Tibial nerve (tissue), 4 donors: ENCODE results near the gene RNU4-1. TPM values are rescaled to one million over a fixed set of nuclear protein-coding genes. Genes with fewer than 3 reads are reported as not detected.
A peak's percentile ranks its signal among the peaks of the same experiment; 100 is the strongest.

ENCODE experiments used
- DNase-seq, 2 donors: peaks; one replicate each; pipeline ENCODE4 v3.0.0-alpha.2; 2019; ENCODE audit warnings: low spot score in 2 of 2
- H3K27ac ChIP-seq, 4 donors: fragments of 200-600 bp; sonication (generic) in 3 of 4; one replicate each; pipeline ENCODE4 v1.5.1; 2017 to 2019; ENCODE audit warnings: mild to moderate bottlenecking in 1 of 4
- H3K27me3 ChIP-seq, 2 donors: fragments of 200-600 bp; sonication (generic) in 1 of 2; one replicate each; pipeline versions ENCODE4 v1.5.1 to v1.6.0; 2017 to 2019
- H3K36me3 ChIP-seq, 3 donors: fragments of 200-600 bp; sonication (generic); one replicate each; pipeline ENCODE4 v1.5.1; 2018 to 2019
- H3K4me1 ChIP-seq, 4 donors: fragments of 200-600 bp; sonication (generic) in 3 of 4; one replicate each; pipeline ENCODE4 v1.5.1; 2017 to 2019
- H3K4me3 ChIP-seq, 4 donors: fragments of 200-600 bp; sonication (generic) in 3 of 4; one replicate each; pipeline ENCODE4 v1.5.1; 2017 to 2019; ENCODE audit warnings: mild to moderate bottlenecking in 1 of 4, moderate library complexity in 1 of 4
- H3K9me3 ChIP-seq, 4 donors: fragments of 200-600 bp; sonication (generic) in 3 of 4; one replicate each; pipeline ENCODE4 v1.5.1; 2017 to 2019
- EP300 ChIP-seq, 2 donors: sonication (generic); formaldehyde crosslinking; IDR thresholded peaks; one replicate each; pipeline ENCODE4 v1.6.1; 2017; ENCODE audit warnings: antibody characterized with exemption in 2 of 2, mild to moderate bottlenecking in 1 of 2
- POLR2A ChIP-seq, 2 donors: fragments of 450-650 bp; IDR thresholded peaks; one replicate each; pipeline ENCODE4 v1.6.1; 2017; ENCODE audit warnings: antibody characterized with exemption in 2 of 2, mild to moderate bottlenecking in 2 of 2, moderate library complexity in 2 of 2
- WGBS, 2 donors: methylation state at CpG; one replicate each; pipeline ENCODE4 v1.1.5; 2018; 5-methylcytosine and 5-hydroxymethylcytosine counted together
- total RNA-seq, 4 donors: library from RNA; depleted of rRNA; stranded (reverse); fragments of >200 nt; gene quantifications; one replicate each; pipeline ENCODE4 v1.1.0, GENCODE V29; 2016
- TF ChIP-seq, protein P1 (sequence below), 5 experiments: fragments of 200-600 bp in 3 of 5; fragments of 450-650 bp in 2 of 5; sonication (generic) in 3 of 5; IDR thresholded peaks; one replicate each; pipeline ENCODE4 v1.5.1; 2016 to 2019; ENCODE audit warnings: antibody characterized with exemption in 5 of 5, mild to moderate bottlenecking in 3 of 5, moderate library complexity in 2 of 5

RNU4-1 gene
- total RNA-seq, 4 donors from 2014 or later = under 0.01 TPM; not detected in 1

DNA sequence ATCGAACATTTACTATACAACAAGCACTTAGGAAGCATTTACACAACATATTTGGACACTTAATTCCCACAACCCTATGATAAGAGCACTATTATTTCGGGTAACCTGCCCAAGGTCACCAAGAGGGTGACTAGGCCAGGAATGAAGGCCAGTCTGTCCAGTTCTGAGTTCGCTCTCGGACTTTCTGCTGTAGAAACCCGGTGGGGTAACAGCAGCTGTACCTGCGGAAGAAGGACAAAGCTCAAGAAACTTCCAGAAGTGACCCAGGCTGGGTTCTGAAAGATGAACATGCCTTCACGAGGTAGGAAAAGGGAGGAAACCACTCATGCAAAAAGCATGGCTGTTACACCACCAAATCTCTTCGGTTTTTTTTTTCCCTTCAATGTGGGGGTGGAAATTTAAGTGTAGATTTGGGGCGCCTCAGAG, 23.8 kb upstream of the RNU4-1 start:
- no peak for DNase-seq
- 47 to 53% methylated on average over 9 of the region's 9 CpGs for WGBS, 2 donors
- H3K9me3 ChIP-seq = no peaks in the 10 kb centered on the region

DNA sequence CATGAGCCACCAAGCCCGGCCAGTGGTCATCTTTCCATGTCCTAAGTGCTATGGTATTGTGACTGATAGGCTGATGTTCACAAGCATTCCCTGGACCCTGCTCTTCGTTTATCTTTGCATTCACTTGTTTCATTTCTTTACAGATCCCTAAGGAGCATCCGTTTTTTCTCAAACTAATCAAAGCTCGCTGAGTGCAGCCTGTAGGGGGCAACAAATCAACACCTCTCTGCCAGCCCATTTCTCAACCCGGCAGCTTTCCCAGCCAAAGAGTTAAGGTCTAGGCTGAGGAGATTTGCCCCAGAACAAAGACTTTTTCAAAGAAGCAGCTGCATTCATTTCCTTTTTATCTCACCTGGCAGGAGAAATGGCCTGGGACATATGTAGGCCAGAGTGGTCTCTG, 21.2 kb upstream of the RNU4-1 start:
- Histone ChIP-seq H3K27me3 (no peaks in the 10 kb centered on the region), H3K27ac (no peak overlapping the region), H3K36me3 (no peaks in the 10 kb centered on the region), H3K9me3 (no peaks in the 10 kb centered on the region), H3K4me3 (no peak overlapping the region), H3K4me1 (peaks cover 0 to 20% (median 6%) of the 10 kb centered on the region in 4 donors)
- no peak for DNase-seq
- TF ChIP-seq POLR2A (IDR thresholded peaks at IDR 0.05) (no peak), EP300 (IDR thresholded peaks at IDR 0.05) (no peak)
- TF ChIP-seq, protein P1, sequence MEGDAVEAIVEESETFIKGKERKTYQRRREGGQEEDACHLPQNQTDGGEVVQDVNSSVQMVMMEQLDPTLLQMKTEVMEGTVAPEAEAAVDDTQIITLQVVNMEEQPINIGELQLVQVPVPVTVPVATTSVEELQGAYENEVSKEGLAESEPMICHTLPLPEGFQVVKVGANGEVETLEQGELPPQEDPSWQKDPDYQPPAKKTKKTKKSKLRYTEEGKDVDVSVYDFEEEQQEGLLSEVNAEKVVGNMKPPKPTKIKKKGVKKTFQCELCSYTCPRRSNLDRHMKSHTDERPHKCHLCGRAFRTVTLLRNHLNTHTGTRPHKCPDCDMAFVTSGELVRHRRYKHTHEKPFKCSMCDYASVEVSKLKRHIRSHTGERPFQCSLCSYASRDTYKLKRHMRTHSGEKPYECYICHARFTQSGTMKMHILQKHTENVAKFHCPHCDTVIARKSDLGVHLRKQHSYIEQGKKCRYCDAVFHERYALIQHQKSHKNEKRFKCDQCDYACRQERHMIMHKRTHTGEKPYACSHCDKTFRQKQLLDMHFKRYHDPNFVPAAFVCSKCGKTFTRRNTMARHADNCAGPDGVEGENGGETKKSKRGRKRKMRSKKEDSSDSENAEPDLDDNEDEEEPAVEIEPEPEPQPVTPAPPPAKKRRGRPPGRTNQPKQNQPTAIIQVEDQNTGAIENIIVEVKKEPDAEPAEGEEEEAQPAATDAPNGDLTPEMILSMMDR (IDR thresholded peaks at IDR 0.05) = no peak
- WGBS, 2 donors = 52 to 55% methylated on average over 5 of the region's 5 CpGs

More for the DNA sequence above, 23.8 kb upstream of the RNU4-1 start:
- Histone ChIP-seq H3K36me3 (no peaks in the 10 kb centered on the region), H3K4me1 (peaks cover 0 to 20% (median 6%) of the 10 kb centered on the region in 4 donors), H3K27me3 (no peaks in the 10 kb centered on the region), H3K4me3 (peak overlapping the region; percentile 43 to 75 (median 66)), H3K27ac (peak overlapping the region; percentile 38 to 88 (median 83))
- no peak for TF ChIP-seq EP300 (IDR thresholded peaks at IDR 0.05)
- no peak for TF ChIP-seq POLR2A (IDR thresholded peaks at IDR 0.05)
- TF ChIP-seq, protein P1 (IDR thresholded peaks at IDR 0.05) = no peak

DNA sequence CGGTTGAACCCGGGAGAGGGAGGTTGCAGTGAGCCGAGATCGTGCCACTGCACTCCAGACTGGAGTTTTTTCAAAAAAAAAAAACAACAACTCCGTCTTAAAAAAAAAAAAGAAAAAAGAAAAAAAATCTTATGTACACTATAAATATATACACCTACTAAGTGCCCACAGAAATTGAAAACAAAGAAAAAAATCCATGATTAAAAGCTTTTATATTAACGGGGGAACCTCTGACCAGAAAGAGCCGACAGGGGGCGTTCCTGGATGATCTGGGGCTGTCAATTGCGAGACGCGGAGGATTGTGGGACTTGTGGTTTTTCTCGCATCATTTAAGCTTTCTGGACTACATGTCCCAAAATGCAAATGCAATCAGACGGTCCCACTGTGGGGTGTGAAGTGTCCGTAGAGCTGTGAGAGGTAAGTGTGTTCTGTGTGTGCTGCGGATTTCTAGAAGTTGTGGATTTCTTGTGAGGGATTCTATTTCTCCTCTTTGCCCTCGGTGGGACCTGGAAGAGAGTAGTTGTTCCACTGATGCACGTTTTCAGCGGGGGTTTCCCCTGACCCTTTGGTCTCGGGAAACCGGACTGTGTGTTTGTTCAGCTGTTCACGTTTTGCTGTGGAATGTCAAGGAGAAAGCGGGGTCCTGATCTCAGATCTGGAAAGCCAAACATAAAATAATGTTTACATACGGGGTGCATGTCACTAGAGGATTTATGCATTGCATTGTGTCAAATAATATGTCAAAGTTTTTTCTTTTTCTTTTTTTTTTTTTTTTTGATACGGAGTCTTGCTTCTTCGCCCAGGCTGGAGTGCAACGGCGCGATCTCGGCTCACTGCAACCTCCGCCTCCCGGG, 9.2 kb upstream of the RNU4-1 start, which contains the start of gene SIRT4:
Gene SIRT4, plus strand, starts transcription at position 360 of the 854 bp plus-strand sequence. CDS start 1,241 bp downstream, outside the sequence.
- Histone ChIP-seq H3K36me3 (no peaks in the 10 kb centered on the region), H3K4me1 (peaks cover 0 to 11% (median 0%) of the 10 kb centered on the region in 4 donors), H3K4me3 (peak within 1 kb of the TSS; percentile 45 to 73 (median 58)), H3K27me3 (no peaks in the 10 kb centered on the region), H3K27ac (peak within 1 kb of the TSS in 3 of 4 donors; percentile 62 to 73 (median 73)), H3K9me3 (no peaks in the 10 kb centered on the region)
- WGBS, 2 donors = 7 to 11% methylated on average over 31 of the region's 31 CpGs
- peak; percentile 75 to 96 for DNase-seq
- TF ChIP-seq, protein P1 (IDR thresholded peaks at IDR 0.05) = peak; percentile 54 to 86 (median 79)
- peak; percentile 61 to 71 for TF ChIP-seq EP300 (IDR thresholded peaks at IDR 0.05)
- TF ChIP-seq POLR2A (IDR thresholded peaks at IDR 0.05) = no peak

DNA sequence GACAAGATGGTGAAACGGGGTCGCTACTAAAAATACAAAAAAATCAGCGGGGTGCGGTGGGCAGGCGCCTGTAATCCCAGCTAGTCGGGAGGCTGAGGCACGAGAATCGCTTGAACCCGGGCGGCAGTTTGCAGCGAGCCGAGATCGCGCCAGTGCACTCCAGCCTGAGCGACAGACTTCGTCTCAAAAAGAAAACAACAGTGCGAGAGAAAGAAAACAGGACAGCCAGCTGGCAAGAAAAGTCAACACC, 701 bp downstream of the RNU4-1 start:
- H3K27me3 ChIP-seq = no peaks in the 10 kb centered on the region
- DNase-seq = no peak
- H3K27ac ChIP-seq = peak overlapping the region; percentile 90 to 96 (median 95)
- peaks cover 0 to 22% (median 3%) of the 10 kb centered on the region in 4 donors for H3K4me1 ChIP-seq
- TF ChIP-seq, protein P1 (IDR thresholded peaks at IDR 0.05) = no peak
- no peak for TF ChIP-seq EP300 (IDR thresholded peaks at IDR 0.05)
- no peak for TF ChIP-seq POLR2A (IDR thresholded peaks at IDR 0.05)
- peak overlapping the region; percentile 33 to 66 (median 62) for H3K4me3 ChIP-seq
- no peaks in the 10 kb centered on the region for H3K36me3 ChIP-seq
- no peaks in the 10 kb centered on the region for H3K9me3 ChIP-seq
- 0 to 1% methylated on average over 17 of the region's 17 CpGs for WGBS, 2 donors
